Fibroblast of mammary gland (primary cell): ENCODE results near the gene STIL.

Experiments used
- DNase-seq: peaks from one replicate; pipeline ENCODE4 v3.0.0-alpha.2; 2010; ENCODE audit warnings: low read depth
- H3K4me3 ChIP-seq: 2 replicates; pipeline ENCODE4 v1.5.1; 2011; ENCODE audit warnings: low read depth, mild to moderate bottlenecking, low read length, moderate library complexity; ENCODE audit not compliant: control insufficient read depth
- CTCF ChIP-seq: conservative IDR thresholded peaks from 2 replicates; pipeline ENCODE4 v1.5.1; 2011; ENCODE audit warnings: low read depth, low read length, inconsistent platforms; ENCODE audit not compliant: control insufficient read depth, insufficient read depth

The STIL gene

GRCh38 chr1:47340227-47340626 lies 26.3 kb upstream of the STIL start:
- no peak overlapping the region for H3K4me3 ChIP-seq
- no peak for TF ChIP-seq CTCF
- no peak for DNase-seq

GRCh38 chr1:47338249-47339077 lies 24.5 kb upstream of the STIL start:
- H3K4me3 ChIP-seq = no peak overlapping the region
- no peak for DNase-seq
- TF ChIP-seq CTCF = no peak

GRCh38 chr1:47337350-47337749 lies 23.4 kb upstream of the STIL start:
- DNase-seq = no peak
- H3K4me3 ChIP-seq = no peak overlapping the region
- no peak for TF ChIP-seq CTCF

GRCh38 chr1:47334765-47335435 lies 21.0 kb upstream of the STIL start:
- no peak for TF ChIP-seq CTCF
- H3K4me3 ChIP-seq = peak overlapping the region; percentile 92
- peak; percentile 78 for DNase-seq

- TF ChIP-seq CTCF = peak; percentile 6
- DNase-seq = peak; percentile 71
- peak overlapping the region; percentile 92 for H3K4me3 ChIP-seq
These were observed 20.2 kb upstream of the STIL start for GRCh38 chr1:47333922-47334764.

- H3K4me3 ChIP-seq = peak within 1 kb of the TSS; percentile 92
- TF ChIP-seq CTCF = no peak
- DNase-seq = peak; percentile 80
These were observed 19.6 kb upstream of the STIL start, which contains the start of gene CMPK1 for GRCh38 chr1:47333578-47333921. TSS of gene CMPK1 (plus strand) at chr1:47333790. CDS start at chr1:47333946, 156 bp downstream.
